8988T (cell line): ENCODE data around the gene RASIP1.

Source experiments
- DNase-seq: peaks from one replicate; pipeline ENCODE4 v3.0.0; 2011

RASIP1 gene

DNA sequence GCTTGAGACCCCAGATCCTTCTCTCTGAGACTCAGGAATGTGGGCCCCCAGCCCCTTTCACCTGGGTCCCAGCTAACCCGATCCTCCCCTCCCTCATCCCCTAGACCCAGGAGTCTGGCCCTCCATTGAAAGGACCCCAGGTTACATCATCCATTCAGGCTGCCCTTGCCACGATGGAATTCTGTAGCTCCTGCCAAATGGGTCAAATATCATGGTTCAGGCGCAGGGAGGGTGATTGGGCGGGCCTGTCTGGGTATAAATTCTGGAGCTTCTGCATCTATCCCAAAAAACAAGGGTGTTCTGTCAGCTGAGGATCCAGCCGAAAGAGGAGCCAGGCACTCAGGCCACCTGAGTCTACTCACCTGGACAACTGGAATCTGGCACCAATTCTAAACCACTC, 15.4 kb upstream of the RASIP1 start:
- DNase-seq: no peak

DNA sequence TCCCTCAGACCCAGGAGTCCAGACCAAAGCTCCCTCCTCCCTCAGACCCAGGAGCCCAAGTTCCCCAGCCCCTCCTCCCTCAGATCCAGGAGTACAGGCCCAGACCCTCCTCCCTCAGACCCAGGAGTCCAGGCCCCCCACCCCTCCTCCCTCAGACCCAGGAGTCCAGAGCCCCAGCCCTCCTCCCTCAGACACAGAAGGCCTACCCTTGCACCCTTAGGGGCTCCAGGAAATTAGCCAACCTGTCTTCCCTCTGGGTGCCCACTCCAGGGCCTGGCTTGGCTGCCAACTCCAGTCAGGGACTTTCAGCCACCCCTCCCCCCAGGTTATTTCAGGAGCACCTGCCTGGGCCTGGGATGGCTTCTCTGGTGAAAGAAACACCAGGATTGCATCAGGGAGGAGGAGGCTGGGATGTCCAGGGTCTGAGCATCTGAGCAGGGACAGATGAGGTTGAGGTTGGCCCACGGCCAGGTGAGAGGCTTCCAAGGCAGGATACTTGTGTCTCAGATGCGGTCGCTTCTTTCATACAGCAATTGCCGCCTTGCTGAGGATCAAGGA, 14.8 kb upstream of the RASIP1 start, which contains the start of gene FGF21:
TSS of gene FGF21 (plus strand) at position 441 of the 558 bp plus-strand sequence. CDS start 713 bp downstream, outside the sequence.
- no peak for DNase-seq

DNA sequence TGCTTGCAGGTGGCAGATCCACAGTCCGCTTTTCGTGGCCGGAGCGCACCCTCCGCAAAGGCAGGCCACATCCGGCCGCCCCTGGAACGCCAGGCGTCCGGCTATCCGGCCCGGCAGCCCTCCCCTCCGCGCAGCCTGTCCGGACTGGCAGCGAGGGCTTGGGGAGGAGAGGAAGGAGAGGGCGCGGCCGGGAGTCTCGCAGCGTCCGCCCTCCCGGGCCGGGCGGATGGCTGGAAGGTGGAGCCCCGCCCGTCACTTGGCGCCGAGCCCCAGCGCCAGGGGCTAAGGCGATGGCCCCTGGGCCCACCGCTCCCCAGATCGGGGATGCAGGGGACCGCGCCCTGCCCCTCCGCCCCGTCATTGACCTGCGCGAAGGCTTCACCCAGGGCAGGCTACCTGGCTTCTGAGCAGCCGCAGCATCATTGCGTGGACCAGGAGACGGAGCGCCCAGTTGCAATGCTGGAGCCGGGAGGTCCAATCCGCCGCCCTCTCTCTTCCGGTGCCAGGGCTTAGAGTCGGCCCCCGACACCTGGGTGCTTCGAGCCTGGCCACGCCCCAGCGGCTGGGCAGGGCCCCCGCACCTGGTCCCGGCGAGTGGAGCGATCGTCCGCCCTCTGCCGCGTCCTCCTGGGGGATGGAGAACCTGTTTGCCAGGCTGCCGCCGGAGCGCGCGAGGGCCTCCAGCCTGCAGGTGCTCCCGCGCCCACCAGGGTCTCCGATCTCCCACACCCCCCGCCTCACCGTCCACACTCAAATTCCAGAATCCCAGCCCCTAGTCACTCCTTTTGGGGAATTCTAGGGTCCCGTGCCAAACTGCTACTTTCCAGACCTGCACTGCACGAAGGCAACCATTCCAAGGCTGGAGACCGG, 12.3 kb upstream of the RASIP1 start, which contains the start of gene FUT1:
TSS of gene FUT1 (minus strand) at position 146 of the 870 bp plus-strand sequence. CDS start 1,360 bp downstream, outside the sequence.
- DNase-seq: peak; percentile 75

DNA sequence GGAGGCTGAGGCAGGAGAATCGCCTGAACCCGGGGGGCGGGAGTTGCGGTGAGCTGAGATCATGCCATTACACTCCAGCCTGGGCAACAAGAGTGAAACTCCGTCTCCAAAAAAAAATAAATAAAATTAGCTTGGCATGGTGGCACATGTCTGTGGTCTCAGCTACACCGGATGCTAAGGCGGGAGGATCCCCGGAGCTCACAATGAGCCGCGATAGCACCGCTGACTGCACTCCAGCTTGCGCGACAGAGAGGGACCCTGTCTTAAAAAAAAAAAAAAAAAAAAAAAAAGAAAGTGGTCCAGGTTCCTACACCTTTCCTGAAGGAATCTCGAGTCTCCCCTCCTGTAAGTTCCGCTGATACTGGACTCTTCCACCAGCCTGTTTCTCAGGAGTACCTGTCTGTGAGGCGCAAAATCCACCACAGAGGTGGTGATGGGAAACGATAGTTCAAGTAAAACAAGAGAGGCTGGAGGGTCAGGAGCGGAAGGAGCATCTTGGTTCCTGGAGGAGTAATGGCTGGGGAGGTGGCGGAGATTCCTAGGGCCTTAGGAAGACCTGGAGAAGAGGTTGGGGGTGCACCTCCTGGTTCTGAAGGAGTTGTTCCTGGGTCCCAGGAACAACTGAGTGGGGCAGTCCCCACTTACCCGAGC, 11.6 kb upstream of the RASIP1 start:
- DNase-seq: no peak

DNA sequence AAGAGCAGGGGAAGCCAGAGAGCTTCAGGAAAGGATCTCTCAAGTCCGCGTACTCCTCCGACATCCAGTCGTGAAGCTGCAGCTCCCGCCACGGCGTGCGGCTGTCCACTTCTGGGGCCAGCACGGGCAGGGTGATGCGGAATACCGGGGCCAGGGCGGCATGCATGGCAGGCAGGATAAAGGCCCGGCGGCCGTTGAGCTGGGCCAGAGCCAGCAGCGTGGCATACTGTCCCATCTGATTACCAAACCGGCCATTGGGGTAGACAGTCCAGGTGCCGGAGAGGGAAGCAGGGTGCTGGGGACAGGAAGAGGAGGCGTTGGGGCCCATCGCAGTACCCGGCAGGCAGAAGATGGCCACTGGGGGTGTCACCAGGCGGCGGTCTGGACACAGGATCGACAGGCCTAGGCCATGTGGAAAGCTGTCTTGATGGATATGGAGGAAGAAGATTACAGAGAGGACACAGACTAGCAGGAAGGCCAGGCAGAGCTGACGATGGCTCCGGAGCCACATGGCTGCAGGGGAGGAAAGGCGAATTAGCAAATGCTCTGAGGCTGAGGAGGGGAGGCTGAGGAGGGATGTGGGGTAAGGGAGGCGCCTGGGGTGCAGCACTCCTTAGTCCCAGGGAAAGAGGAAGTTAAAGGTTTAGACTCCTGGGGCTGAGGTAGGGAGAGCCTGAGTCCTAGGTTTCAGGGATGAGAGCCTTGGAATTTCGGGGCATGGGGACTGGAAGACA, 10.5 kb upstream of the RASIP1 start:
- no peak for DNase-seq

DNA sequence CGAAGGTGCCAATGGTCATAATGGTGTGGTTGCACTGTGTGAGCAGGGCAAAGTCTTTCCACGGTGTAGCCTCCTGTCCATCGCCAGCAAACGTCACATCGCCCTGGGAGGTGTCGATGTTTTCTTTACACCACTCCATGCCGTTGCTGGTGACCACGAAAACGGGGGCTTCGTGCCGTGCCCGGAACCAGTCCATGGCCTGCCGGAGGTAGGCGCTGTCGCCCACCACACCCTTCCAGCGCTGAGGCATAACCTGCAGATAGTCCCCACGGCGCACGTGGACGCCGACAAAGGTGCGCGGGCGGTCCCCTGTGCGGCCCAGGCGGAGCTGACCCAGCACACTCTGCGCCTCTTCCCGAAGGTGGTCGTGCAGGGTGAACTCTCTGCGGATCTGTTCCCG, 9.9 kb upstream of the RASIP1 start:
- no peak for DNase-seq

DNA sequence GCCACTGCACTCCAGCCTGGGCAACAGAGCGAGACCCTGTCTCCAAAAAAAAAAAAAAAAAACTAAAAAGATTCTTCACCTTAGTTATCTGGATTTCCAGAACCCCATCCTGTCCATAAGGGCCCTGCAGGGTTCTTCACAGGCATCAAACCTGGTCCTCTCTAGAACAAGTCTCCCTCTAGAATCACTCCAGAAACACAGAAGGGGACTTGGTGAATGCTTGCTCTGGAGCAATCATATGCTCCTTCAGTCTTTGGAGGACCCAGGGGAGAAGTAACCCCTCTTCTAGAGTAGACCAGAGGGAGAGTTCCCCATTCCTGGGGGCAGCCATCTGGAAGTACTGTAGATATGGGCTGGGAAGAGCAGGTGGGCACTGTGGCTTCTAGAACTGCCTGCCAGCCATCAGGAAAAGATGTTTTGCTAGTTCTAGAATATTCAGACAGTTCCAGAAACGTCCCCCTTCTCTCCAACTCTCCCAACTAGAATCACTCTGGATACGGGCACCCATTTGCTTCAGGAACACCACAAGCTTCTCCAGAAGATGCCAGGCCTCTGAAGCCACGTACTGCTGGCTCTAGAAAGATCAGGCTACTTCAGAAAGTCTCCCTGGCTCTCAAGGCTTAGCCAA, 9.3 kb upstream of the RASIP1 start:
- no peak for DNase-seq

DNA sequence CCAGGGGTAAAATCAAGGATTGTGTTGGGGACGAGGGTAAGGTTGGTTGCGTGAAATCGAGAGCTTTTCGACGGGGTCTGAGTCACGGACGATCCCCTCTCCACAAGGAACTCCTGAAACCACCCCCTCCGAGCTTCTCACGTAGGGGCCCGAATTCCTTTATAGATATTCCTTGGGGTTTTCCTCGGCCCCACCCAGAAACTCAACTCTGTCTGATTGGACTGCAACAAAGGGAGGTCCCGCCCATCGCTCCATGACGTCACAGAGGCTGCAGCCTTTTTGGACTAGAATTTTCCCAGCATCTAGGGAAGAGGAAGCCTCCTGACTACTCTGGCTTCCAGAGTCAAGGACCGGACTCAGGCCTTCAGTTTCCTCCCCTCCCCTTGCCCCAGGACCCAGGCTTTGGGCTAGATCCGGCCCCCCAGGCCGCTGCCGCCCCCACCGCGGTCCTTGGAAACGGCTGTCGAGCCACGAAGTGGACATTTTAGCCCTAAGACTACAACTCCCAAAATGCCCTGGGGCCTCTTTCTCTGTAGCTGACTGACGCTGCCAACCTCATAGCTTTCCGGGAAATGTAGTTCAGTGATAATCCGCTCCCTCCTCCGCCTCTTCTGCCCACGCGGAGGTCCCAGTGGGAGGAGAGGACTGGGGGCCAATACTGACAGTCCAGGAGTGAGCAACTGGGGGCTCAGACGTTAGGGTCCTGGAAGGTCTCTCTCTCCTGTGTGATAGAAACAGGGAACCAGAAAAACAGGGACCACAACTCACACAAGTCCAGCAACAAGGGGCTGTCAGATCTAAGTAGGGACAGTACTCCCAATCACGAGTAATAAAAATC, 6.5 kb upstream of the RASIP1 start, which contains the start of gene IZUMO1:
TSS of gene IZUMO1 (minus strand) at position 172 of the 838 bp plus-strand sequence. CDS start 1,050 bp downstream, outside the sequence.
- DNase-seq: peak; percentile 62

DNA sequence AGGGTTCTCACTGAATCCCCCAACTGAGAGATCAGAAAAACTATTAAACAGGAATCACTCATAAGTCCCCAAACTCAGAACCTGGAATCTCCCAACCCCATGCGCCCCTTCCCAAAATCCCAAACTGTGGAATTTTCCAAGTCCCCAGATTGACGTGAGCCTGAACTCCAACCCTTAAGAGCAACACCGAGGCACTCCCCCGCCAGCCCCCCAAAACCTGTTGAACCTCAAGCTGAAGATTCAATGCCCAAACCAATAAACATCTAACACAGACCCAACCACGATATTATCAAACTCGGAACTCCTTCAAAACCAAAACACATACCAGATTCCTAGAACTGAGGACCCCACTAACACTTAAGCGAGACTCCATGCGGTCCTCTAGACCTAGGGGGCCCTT, 5.7 kb upstream of the RASIP1 start:
- DNase-seq: no peak

DNA sequence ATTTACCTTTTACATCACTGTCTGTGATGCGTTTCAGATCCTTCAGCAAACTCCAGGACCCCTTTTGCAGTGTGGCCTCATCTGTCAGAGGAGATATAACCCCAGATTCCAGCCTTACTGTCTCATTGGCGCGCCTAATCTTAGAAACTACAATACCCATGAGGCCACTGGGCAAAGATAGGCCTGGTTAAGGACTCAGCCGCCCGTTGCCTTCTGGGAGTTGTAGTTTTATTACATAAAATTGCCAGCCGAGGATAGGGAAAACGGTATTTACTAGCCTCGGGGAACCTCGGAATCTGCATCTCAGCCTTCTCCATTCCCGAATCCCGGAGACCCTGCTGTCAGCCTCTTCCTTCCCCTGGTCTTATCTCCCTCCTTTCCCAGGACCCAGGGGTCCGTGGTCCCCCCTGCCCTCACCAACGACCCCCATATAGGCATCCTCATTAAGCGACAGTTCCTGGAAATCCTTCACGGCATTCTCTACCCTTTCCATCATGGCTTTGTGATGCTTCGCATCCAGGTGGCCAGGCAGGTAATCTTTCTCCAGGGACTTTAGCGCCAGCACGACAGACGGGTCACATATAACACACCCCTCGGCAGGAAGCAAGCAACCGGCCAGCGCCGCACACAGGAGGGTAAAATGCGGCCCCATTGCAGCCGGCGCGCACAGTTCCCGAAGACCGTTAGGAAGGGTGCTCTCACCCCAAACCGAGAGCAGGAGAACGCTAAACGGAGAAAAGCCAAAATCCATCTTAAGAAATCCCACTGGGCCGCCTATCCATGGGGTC, 5.0 kb upstream of the RASIP1 start:
- no peak for DNase-seq

DNA sequence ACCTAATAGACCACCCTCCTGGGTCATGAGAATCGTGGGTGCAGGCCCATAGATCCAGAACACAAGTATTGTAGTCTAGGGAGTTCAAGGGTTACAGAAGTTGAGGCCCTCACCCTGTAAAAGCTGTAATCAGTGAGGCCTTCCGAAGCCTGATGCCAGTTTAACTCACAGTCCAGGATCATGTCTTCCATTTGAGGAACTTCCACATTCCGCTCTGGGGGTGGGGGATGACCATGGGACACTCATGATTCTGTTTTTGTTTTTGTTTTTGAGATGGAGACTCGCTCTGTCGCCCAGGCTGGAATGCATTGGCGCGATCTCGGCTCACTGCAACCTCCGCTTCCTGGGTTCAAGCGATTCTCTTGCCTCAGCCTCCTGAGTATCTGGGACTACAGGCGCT, 1.7 kb upstream of the RASIP1 start:
- no peak for DNase-seq

DNA sequence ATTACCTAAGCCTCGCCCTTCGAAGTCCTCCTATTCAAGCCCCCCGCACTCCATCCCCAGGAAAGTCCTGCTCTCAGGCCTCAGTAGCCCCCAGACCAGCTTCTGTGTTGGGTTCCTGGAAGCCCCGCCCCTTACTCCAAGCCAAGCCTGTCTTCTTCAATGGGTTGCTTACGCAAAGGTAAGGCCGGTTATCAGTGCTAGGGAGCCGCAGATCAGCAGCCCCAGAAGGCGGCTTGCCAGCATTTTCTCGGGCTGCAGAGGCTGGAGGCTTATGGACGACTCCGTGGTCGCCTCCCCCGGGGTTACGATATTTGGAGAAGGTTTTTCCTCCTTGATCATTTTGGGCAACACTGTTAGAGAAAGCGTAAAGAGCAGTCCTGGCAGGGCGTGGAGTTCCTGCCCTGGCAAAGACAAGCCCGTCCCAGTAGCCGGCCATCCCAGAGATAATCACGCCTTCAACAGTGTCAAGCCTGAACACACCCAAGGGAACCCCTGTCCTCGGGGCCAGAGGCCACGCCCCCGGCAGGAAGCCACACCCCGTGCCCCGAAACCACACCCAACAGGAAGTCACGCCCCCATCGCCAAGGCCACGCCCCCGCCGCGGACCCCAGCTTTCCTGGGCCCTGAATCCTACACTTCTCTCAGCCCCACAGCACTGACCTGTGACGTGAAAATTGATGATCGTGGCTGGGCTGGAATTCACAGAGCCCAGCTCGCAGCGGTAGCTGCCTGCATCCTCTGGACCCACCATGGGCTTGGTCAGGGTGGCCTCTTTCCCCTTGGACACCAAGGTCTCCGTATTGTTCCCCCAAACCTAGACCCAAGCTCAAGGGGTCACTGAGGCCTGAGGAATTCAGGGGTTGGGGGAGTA, 954 bp upstream of the RASIP1 start:
- DNase-seq: peak; percentile 65

DNA sequence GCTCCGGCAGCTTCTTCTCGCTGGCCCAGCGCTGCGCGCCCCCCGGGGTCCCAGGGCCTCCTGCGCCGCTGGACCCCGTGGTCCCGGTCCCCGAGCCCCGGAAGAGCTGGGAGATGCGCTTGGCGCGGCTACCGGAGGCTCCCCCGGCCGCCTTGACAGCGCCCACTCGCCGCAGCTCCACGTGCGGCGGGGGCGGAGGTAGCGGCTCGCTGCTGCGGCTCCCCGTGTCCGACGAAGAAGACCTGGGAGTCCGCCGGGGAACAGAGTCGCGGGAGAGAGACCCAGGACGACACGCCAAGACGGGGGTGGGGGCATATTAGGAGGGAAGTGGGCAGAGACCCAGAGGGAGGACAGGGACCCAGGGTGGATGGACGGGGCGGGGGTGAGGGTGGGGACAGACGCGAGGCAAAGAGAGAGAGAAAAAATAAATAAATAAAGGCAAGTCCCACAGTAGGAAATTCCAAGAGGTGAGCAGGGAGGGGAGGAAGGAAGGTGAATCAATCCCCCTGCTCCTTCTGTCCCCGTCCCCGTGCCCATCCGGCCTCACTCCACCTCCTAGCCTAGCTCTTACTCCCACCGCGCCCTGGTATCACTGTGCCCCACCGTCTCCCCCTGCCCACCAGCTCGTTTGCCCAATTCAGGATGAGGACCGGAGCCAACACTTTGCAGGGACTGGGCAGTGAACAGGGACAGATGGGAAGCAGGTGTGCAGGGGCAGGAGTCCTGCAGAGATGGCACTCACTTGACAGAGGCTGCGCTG, 826 bp downstream of the RASIP1 start:
- DNase-seq: no peak

DNA sequence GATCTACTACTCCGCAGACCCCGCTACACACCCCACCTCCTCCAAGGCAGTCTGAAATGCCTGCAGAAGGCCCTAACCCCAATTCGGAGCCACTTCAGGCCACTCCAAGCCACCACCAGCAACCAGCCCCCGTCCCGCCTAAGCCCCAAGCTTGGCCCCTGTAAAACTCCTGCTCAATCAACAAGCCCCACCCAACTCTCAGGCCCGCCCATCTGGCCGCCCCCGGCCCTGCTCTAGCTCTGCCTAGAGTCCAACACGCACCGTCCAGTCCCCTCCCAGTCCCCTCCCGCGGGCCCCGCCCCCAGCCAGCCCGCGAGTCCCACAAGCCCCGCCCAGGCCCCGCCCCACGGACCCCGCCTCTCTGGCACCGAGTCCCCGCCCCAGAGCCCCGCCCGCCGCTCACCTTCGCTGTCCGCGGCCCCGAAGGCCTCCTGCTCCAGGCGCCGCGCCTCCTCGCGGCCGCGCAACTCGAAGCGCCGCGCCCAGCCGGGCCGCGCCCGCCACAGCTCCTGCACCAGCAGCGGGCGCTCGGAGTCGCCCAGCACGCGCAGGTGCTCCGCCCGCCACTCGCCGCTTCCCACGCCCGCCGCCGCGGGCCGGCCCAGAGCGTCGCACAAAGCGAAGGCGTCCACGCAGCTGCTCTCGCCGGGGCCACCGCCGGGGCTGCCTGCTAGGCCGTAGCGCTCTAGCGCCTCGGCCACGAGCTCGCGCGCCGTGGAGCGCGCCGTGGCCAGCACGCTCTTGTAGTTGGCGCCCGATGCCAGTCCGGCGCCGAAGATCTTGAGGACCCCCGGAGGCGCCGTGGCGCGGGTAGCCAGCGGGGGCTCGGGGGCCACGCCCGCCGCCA, 1.6 kb downstream of the RASIP1 start:
- peak; percentile 96 for DNase-seq

DNA sequence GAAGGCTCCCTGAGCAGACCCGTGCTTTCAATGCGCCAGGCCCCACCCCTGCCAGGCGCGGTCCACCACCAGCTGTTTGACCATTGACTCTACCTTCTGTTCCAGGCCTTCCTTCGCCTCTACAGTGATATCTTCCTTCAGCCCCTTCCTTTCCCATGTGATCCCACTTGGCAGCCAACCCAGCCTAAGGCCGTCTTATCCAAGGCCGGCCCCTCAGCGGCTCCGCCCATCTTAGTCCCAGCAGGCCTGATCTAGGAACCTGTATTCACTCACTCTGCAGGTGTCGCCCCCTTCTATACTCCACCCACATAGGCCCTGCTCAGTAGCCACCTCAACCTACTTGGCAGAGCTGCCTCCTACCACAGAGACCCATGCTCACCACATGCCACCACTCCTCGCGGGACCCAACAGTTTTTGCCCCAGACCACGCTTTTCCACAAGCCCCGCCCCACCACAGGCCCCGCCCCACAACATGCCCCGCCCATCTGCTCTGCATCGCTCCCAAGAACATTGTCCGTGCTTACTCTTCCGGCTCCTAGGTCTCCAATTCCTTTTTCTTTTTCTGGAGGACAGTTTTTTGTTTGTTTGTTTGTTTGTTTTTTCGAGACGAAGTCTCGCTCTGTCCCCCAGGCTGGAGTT, 2.9 kb downstream of the RASIP1 start:
- DNase-seq: no peak

DNA sequence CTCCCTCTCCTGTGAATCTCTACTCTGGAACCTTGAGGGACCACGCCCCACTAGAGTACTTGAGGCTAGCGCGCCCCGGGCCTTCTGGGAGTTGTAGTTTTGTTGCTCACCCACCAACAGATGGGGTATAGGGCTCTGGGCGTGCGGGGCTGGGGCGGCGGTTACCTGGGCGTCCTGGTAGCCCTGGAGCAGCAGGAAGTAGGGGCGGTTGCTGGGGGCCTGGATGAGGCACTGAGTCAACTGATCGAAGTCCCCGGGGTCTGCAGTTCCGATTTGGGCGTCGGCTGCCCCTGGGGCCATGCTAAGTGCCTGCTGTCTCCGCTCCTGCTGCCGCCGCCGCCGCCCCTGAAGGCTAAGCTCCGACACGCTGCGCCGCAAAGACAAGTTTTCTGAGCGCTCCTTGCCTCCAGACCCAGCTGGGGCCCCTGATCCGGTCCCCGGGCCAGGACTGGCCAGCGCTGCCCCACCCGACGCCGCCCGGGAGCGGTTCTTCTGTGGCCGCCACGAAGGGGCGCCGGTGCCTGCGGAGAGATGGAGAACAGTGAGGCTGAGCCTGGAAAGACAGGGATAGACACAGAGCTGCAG, 5.3 kb downstream of the RASIP1 start:
- DNase-seq: no peak

DNA sequence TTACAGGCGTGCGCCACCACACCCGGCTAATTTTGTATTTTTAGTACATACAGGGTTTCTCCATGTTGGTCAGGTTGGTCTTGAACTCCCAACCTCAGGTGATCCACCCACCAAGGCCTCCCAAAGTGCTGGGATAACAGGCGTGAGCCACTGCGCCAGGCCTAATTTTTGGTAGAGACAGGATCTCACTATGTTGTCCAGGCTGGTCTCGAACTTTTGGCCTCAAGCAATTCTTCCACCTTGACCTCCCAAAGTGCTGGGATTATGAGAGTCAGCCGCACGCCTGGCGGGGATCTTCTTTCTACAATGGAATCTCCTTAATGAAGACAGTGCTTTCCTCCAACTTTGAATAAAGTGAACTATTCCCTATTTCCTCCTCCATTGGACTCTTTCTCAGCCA, 5.8 kb downstream of the RASIP1 start:
- DNase-seq: no peak
